Activated T-helper 2 cell treated with anti-CD3 and anti-CD28 coated beads, Interferon-gamma antibody, Interleukin-2, Interleukin-4, amounts not matched to agents 10 μg/mL and 5 μg/mL and 100 μg/mL, durations not matched to agents 14 hours and 24 hours and 36 hours (primary cell): ENCODE measurements around the gene RPL39L. TPM values are rescaled to one million over a fixed set of nuclear protein-coding genes. Genes with fewer than 3 reads are reported as not detected.

Experiments used
- DNase-seq: peaks from one replicate; pipeline ENCODE4 v3.0.0; 2021; ENCODE audit warnings: low spot score
- H3K27ac Mint-ChIP-seq: one replicate; pipeline ENCODE4 v1.8.0; 2021; ENCODE audit warnings: mixed read lengths
- H3K27me3 Mint-ChIP-seq: one replicate; pipeline ENCODE4 v1.8.0; 2021; ENCODE audit warnings: low read depth, mixed read lengths
- H3K36me3 Mint-ChIP-seq: one replicate; pipeline ENCODE4 v1.8.0; 2021; ENCODE audit warnings: low read depth, mixed read lengths
- H3K4me1 Mint-ChIP-seq: one replicate; pipeline ENCODE4 v1.8.0; 2021; ENCODE audit warnings: low read depth, mixed read lengths
- H3K4me3 Mint-ChIP-seq: one replicate; pipeline ENCODE4 v1.8.0; 2021; ENCODE audit warnings: low read depth, mild to moderate bottlenecking, moderate library complexity, mixed read lengths
- H3K9me3 Mint-ChIP-seq: one replicate; pipeline ENCODE4 v1.8.0; 2021; ENCODE audit warnings: mixed read lengths
- intact Hi-C: fragments of 100-400 bp; cut with micrococcal nuclease; formaldehyde crosslinking; loops from one replicate; pipeline ENCODE4 v1.15.1; 2023
- total RNA-seq: library from RNA; stranded (reverse); gene quantifications from 2 replicates; pipeline ENCODE4 v1.2.3, GENCODE V29; 2022

RPL39L gene
- total RNA-seq, 1 donor from 2014 or later: 11.0 TPM

GRCh38 chr3:187104933-187105332 lies 34.4 kb downstream of the RPL39L start:
- Mint-ChIP-seq H3K4me3 (no peak overlapping the region), H3K4me1 (peaks cover 20% of the 10 kb centered on the region), H3K27me3 (no peaks in the 10 kb centered on the region), H3K36me3 (peaks cover 2% of the 10 kb centered on the region), H3K27ac (no peak overlapping the region), H3K9me3 (no peaks in the 10 kb centered on the region)
- no peak for DNase-seq
- intact Hi-C loops: loop anchor here (5.0 kb wide), 1 partner anchor 63 kb away; no protein-coding TSS in a partner anchor

- H3K36me3 Mint-ChIP-seq: peaks cover 2% of the 10 kb centered on the region
- no peak for DNase-seq
- intact Hi-C loops: loop anchor here (5.0 kb wide), 1 partner anchor 62 kb away; no protein-coding TSS in a partner anchor
- peaks cover 20% of the 10 kb centered on the region for H3K4me1 Mint-ChIP-seq
- H3K9me3 Mint-ChIP-seq: no peaks in the 10 kb centered on the region
- H3K27ac Mint-ChIP-seq: no peak overlapping the region
- no peak overlapping the region for H3K4me3 Mint-ChIP-seq
- no peaks in the 10 kb centered on the region for H3K27me3 Mint-ChIP-seq
Observed at GRCh38 chr3:187104342-187104741, 35.0 kb downstream of the RPL39L start.

- H3K9me3 Mint-ChIP-seq: no peaks in the 10 kb centered on the region
- H3K27ac Mint-ChIP-seq: no peak overlapping the region
- H3K27me3 Mint-ChIP-seq: no peaks in the 10 kb centered on the region
- H3K4me1 Mint-ChIP-seq: peaks cover 31% of the 10 kb centered on the region
- DNase-seq: no peak
- H3K36me3 Mint-ChIP-seq: peaks cover 2% of the 10 kb centered on the region
- H3K4me3 Mint-ChIP-seq: no peak overlapping the region
- intact Hi-C loops: loop anchor here (5.0 kb wide), 1 partner anchor 61 kb away; no protein-coding TSS in a partner anchor
Observed at GRCh38 chr3:187103251-187103650, 36.0 kb downstream of the RPL39L start.

GRCh38 chr3:187102073-187102634 lies 37.1 kb downstream of the RPL39L start:
- H3K27me3 Mint-ChIP-seq: no peaks in the 10 kb centered on the region
- no peak for DNase-seq
- peak overlapping the region; percentile 23 for H3K4me3 Mint-ChIP-seq
- intact Hi-C loops: loop anchor here (5.0 kb wide), 1 partner anchor 60 kb away; no protein-coding TSS in a partner anchor
- peaks cover 40% of the 10 kb centered on the region for H3K4me1 Mint-ChIP-seq
- peaks cover 10% of the 10 kb centered on the region for H3K9me3 Mint-ChIP-seq
- H3K27ac Mint-ChIP-seq: peak overlapping the region; percentile 20
- peaks cover 8% of the 10 kb centered on the region for H3K36me3 Mint-ChIP-seq

GRCh38 chr3:187101184-187102072 lies 37.9 kb downstream of the RPL39L start:
- Mint-ChIP-seq H3K4me3 (peak overlapping the region; percentile 23), H3K27me3 (no peaks in the 10 kb centered on the region), H3K4me1 (peaks cover 45% of the 10 kb centered on the region), H3K27ac (peak overlapping the region; percentile 20), H3K9me3 (peaks cover 12% of the 10 kb centered on the region), H3K36me3 (peaks cover 13% of the 10 kb centered on the region)
- intact Hi-C loops: loop anchor here (5.0 kb wide), 1 partner anchor 59 kb away; no protein-coding TSS in a partner anchor
- peak; percentile 51 for DNase-seq

- no peak overlapping the region for H3K27ac Mint-ChIP-seq
- intact Hi-C loops: no loop called here
- H3K27me3 Mint-ChIP-seq: no peaks in the 10 kb centered on the region
- no peak for DNase-seq
- peaks cover 25% of the 10 kb centered on the region for H3K36me3 Mint-ChIP-seq
- peaks cover 27% of the 10 kb centered on the region for H3K9me3 Mint-ChIP-seq
- peaks cover 45% of the 10 kb centered on the region for H3K4me1 Mint-ChIP-seq
- no peak overlapping the region for H3K4me3 Mint-ChIP-seq
Observed at GRCh38 chr3:187098923-187099512, 40.3 kb downstream of the RPL39L start.

GRCh38 chr3:187093320-187093719 lies 46.0 kb downstream of the RPL39L start:
- peaks cover 64% of the 10 kb centered on the region for H3K9me3 Mint-ChIP-seq
- intact Hi-C loops: no loop called here

GRCh38 chr3:187088701-187089100 lies 50.6 kb downstream of the RPL39L start:
- no peak for DNase-seq
- no peak overlapping the region for H3K4me3 Mint-ChIP-seq
- H3K36me3 Mint-ChIP-seq: peaks cover 30% of the 10 kb centered on the region
- H3K27ac Mint-ChIP-seq: no peak overlapping the region
- H3K4me1 Mint-ChIP-seq: peaks cover 11% of the 10 kb centered on the region
- no peaks in the 10 kb centered on the region for H3K27me3 Mint-ChIP-seq
- H3K9me3 Mint-ChIP-seq: peaks cover 46% of the 10 kb centered on the region
- intact Hi-C loops: no loop called here

More at GRCh38 chr3:187093320-187093719, 46.0 kb downstream of the RPL39L start:
- Mint-ChIP-seq H3K4me3 (no peak overlapping the region), H3K27ac (no peak overlapping the region), H3K36me3 (peaks cover 41% of the 10 kb centered on the region), H3K4me1 (peaks cover 20% of the 10 kb centered on the region), H3K27me3 (no peaks in the 10 kb centered on the region)
- DNase-seq: no peak

- H3K4me1 Mint-ChIP-seq: peaks cover 11% of the 10 kb centered on the region
- H3K27ac Mint-ChIP-seq: no peak overlapping the region
- DNase-seq: no peak
- H3K9me3 Mint-ChIP-seq: peaks cover 39% of the 10 kb centered on the region
- no peak overlapping the region for H3K4me3 Mint-ChIP-seq
- H3K27me3 Mint-ChIP-seq: no peaks in the 10 kb centered on the region
- H3K36me3 Mint-ChIP-seq: peaks cover 26% of the 10 kb centered on the region
- intact Hi-C loops: no loop called here
Observed at GRCh38 chr3:187086831-187087230, 52.5 kb downstream of the RPL39L start.

- Mint-ChIP-seq H3K27ac (no peak overlapping the region), H3K36me3 (peaks cover 26% of the 10 kb centered on the region), H3K9me3 (peaks cover 33% of the 10 kb centered on the region), H3K27me3 (no peaks in the 10 kb centered on the region), H3K4me1 (peaks cover 11% of the 10 kb centered on the region), H3K4me3 (no peak overlapping the region)
- intact Hi-C loops: no loop called here
- DNase-seq: no peak
Observed at GRCh38 chr3:187085933-187086332, 53.4 kb downstream of the RPL39L start.

- Mint-ChIP-seq H3K36me3 (peaks cover 23% of the 10 kb centered on the region), H3K27ac (no peak overlapping the region), H3K27me3 (no peaks in the 10 kb centered on the region), H3K4me3 (no peak overlapping the region), H3K4me1 (peaks cover 11% of the 10 kb centered on the region), H3K9me3 (peaks cover 25% of the 10 kb centered on the region)
- DNase-seq: no peak
- intact Hi-C loops: no loop called here
Observed at GRCh38 chr3:187085021-187085666, 54.2 kb downstream of the RPL39L start.

GRCh38 chr3:187084580-187084979 lies 54.7 kb downstream of the RPL39L start:
- H3K27ac Mint-ChIP-seq: no peak overlapping the region
- no peak for DNase-seq
- H3K27me3 Mint-ChIP-seq: no peaks in the 10 kb centered on the region
- no peak overlapping the region for H3K4me3 Mint-ChIP-seq
- peaks cover 11% of the 10 kb centered on the region for H3K4me1 Mint-ChIP-seq
- H3K9me3 Mint-ChIP-seq: peaks cover 25% of the 10 kb centered on the region
- intact Hi-C loops: no loop called here
- peaks cover 22% of the 10 kb centered on the region for H3K36me3 Mint-ChIP-seq
